Breast epithelium (tissue), 4 donors: ENCODE results near the gene SAMD3. TPM values are rescaled to one million over a fixed set of nuclear protein-coding genes. Genes with fewer than 3 reads are reported as not detected.

Experiments
- DNase-seq, 2 donors: peaks; one replicate each; pipeline ENCODE4 v3.0.0-alpha.2; 2019; ENCODE audit warnings: low spot score in 2 of 2
- H3K27ac ChIP-seq, 2 donors: fragments of 200-600 bp; sonication (generic) in 1 of 2; one replicate each; pipeline ENCODE4 v1.5.1; 2016 to 2019; ENCODE audit warnings: mild to moderate bottlenecking in 1 of 2
- H3K27me3 ChIP-seq, 2 donors: fragments of 200-600 bp; sonication (generic) in 1 of 2; one replicate each; pipeline versions ENCODE4 v1.5.1 to v1.6.0; 2017 to 2019; ENCODE audit warnings: control low read depth in 1 of 2, mild to moderate bottlenecking in 1 of 2
- H3K36me3 ChIP-seq: fragments of 200-600 bp; one replicate; pipeline ENCODE4 v1.5.1; 2019
- H3K4me1 ChIP-seq, 2 donors: fragments of 200-600 bp; sonication (generic); one replicate each; pipeline ENCODE4 v1.5.1; 2016 to 2019; ENCODE audit warnings: control low read depth in 1 of 2
- H3K4me3 ChIP-seq, 3 donors: fragments of 200-600 bp; sonication (generic); 1 replicate in 2 of 3; 2 replicates in 1 of 3; pipeline ENCODE4 v1.5.1; 2016 to 2019; ENCODE audit warnings: mild to moderate bottlenecking in 3 of 3, moderate library complexity in 2 of 3
- H3K9me3 ChIP-seq, 2 donors: fragments of 200-600 bp; sonication (generic) in 1 of 2; one replicate each; pipeline ENCODE4 v1.5.1; 2016 to 2019; ENCODE audit warnings: control low read depth in 1 of 2
- POLR2A ChIP-seq: fragments of 450-650 bp; IDR thresholded peaks from one replicate; pipeline ENCODE4 v1.6.1; 2016; ENCODE audit warnings: antibody characterized with exemption, mild to moderate bottlenecking, moderate library complexity
- POLR2AphosphoS5 ChIP-seq, 3 donors: sonication (generic); formaldehyde crosslinking; IDR thresholded peaks; one replicate each; pipeline ENCODE4 v1.6.1; 2017; ENCODE audit warnings: antibody characterized with exemption in 3 of 3
- intact Hi-C: fragments of 100-400 bp; cut with DNase I; formaldehyde crosslinking; loops from one replicate; pipeline ENCODE4 v1.15.1; 2023; ENCODE audit warnings: low total_unique reads
- total RNA-seq, 3 donors: library from RNA; depleted of rRNA; stranded (reverse); fragments of >200 nt; gene quantifications; one replicate each; pipeline ENCODE4 v1.1.0, GENCODE V29; 2016
- TF ChIP-seq, protein P1 (sequence below), 3 donors: fragments of 450-650 bp; IDR thresholded peaks; one replicate each; pipeline ENCODE4 v1.5.1; 2016 to 2017; ENCODE audit warnings: antibody characterized with exemption in 3 of 3, mild to moderate bottlenecking in 3 of 3, moderate library complexity in 3 of 3

SAMD3 gene
- total RNA-seq, 3 donors from 2014 or later, result 0.33 to 2.1 (median 1.2) TPM

DNA sequence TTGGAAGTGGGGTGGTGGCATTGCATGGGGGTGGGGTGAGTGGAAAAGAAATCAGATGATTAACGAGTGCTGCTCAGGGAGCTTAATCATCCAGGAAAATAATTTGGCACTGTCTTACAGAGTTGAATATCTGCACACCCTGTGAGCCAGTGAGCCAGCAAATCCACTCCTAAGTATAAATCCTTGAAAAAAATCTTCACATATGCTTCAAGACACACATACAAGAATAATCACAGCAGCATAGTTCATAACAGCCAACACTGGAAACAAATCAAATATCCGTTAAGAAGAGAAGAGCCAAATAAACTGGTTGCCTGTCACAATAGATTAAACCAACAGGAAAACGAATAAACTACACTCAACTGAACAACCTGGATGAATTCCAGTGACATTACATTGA, 62.8 kb downstream of the SAMD3 start:
- H3K27ac ChIP-seq, result no peak overlapping the region
- H3K4me3 ChIP-seq, result no peak overlapping the region
- TF ChIP-seq POLR2A (no peak), POLR2AphosphoS5 (IDR thresholded peaks at IDR 0.05) (no peak)
- TF ChIP-seq, protein P1, sequence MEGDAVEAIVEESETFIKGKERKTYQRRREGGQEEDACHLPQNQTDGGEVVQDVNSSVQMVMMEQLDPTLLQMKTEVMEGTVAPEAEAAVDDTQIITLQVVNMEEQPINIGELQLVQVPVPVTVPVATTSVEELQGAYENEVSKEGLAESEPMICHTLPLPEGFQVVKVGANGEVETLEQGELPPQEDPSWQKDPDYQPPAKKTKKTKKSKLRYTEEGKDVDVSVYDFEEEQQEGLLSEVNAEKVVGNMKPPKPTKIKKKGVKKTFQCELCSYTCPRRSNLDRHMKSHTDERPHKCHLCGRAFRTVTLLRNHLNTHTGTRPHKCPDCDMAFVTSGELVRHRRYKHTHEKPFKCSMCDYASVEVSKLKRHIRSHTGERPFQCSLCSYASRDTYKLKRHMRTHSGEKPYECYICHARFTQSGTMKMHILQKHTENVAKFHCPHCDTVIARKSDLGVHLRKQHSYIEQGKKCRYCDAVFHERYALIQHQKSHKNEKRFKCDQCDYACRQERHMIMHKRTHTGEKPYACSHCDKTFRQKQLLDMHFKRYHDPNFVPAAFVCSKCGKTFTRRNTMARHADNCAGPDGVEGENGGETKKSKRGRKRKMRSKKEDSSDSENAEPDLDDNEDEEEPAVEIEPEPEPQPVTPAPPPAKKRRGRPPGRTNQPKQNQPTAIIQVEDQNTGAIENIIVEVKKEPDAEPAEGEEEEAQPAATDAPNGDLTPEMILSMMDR (IDR thresholded peaks at IDR 0.05), result no peak
- H3K27me3 ChIP-seq, result no peaks in the 10 kb centered on the region
- intact Hi-C loops, result no loop called here
- H3K36me3 ChIP-seq, result no peaks in the 10 kb centered on the region
- no peaks in the 10 kb centered on the region for H3K9me3 ChIP-seq
- H3K4me1 ChIP-seq, result no peaks in the 10 kb centered on the region
- no peak for DNase-seq

DNA sequence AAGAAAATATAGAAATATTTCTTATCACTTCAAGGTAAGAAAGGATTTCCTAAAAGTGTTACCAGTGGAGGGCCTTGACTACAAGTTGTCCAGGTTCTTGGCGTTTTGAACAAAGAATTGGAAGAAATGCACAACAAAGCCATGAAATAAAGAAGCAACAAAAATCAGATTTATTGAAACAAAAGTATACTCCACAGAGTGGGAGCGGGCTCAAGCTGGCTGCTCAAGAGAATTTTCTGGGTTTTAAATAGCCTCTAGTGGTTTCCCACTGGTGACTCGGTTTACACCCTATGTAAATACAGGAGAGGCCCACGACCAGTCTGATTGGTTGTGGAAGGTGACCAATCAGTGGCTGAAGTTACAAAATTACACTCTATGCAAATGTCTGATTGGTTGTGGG, 64.2 kb downstream of the SAMD3 start:
- no peak for TF ChIP-seq POLR2A
- TF ChIP-seq, protein P1 (IDR thresholded peaks at IDR 0.05), result no peak
- no peak for TF ChIP-seq POLR2AphosphoS5 (IDR thresholded peaks at IDR 0.05)
- H3K9me3 ChIP-seq, result no peaks in the 10 kb centered on the region
- intact Hi-C loops, result no loop called here
- H3K36me3 ChIP-seq, result no peaks in the 10 kb centered on the region
- no peak overlapping the region for H3K4me3 ChIP-seq
- H3K27me3 ChIP-seq, result no peaks in the 10 kb centered on the region
- no peaks in the 10 kb centered on the region for H3K4me1 ChIP-seq
- no peak for DNase-seq
- no peak overlapping the region for H3K27ac ChIP-seq

DNA sequence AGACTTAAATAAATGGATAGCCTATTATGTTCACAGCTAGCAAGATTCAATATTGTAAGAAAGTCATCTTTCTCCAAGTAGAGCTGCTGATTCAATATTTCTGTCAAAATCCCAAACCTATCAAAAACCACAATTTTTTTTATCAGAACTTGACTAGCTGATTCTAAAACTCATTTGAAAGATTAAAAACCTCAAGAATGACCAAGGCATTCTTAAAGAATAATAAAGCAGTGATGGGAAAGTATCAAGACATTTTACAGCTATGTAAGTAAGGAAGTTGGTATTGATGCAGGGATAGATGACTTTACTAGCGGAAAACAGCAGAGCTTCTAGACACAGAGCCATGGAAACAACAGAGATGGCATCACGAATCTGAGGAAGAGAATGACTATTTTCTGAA, 64.7 kb downstream of the SAMD3 start:
- H3K27me3 ChIP-seq, result no peaks in the 10 kb centered on the region
- H3K4me3 ChIP-seq, result no peak overlapping the region
- no peaks in the 10 kb centered on the region for H3K4me1 ChIP-seq
- H3K27ac ChIP-seq, result no peak overlapping the region
- TF ChIP-seq POLR2A (no peak), POLR2AphosphoS5 (IDR thresholded peaks at IDR 0.05) (no peak)
- TF ChIP-seq, protein P1 (IDR thresholded peaks at IDR 0.05), result no peak
- DNase-seq, result no peak
- no peaks in the 10 kb centered on the region for H3K36me3 ChIP-seq
- intact Hi-C loops, result no loop called here
- no peaks in the 10 kb centered on the region for H3K9me3 ChIP-seq

DNA sequence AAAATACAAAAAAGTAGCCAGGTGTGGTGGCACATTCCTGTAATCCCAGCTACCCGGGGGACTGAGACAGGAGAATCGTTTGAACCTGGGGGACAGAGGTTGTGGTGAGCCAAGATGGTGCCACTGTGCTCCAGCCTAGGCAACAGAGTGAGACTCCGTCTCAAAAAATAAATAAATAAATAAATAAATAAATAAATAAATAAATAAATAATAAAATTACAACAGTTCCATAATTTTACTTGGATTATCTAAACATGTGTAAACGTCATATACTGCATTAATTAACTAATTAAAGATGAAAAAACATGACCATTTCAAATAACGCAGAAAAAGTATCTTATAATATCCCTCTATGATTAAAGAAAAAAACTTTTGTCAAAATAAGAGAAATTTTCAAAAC, 65.8 kb downstream of the SAMD3 start:
- Histone ChIP-seq H3K4me3 (no peak overlapping the region), H3K27me3 (no peaks in the 10 kb centered on the region), H3K9me3 (no peaks in the 10 kb centered on the region), H3K27ac (no peak overlapping the region), H3K4me1 (no peaks in the 10 kb centered on the region), H3K36me3 (no peaks in the 10 kb centered on the region)
- no peak for DNase-seq
- no peak for TF ChIP-seq POLR2AphosphoS5 (IDR thresholded peaks at IDR 0.05)
- TF ChIP-seq, protein P1 (IDR thresholded peaks at IDR 0.05), result no peak
- TF ChIP-seq POLR2A, result no peak
- intact Hi-C loops, result loop anchor here (2.0 kb wide), 1 partner anchor 42 kb away; no protein-coding TSS in a partner anchor

DNA sequence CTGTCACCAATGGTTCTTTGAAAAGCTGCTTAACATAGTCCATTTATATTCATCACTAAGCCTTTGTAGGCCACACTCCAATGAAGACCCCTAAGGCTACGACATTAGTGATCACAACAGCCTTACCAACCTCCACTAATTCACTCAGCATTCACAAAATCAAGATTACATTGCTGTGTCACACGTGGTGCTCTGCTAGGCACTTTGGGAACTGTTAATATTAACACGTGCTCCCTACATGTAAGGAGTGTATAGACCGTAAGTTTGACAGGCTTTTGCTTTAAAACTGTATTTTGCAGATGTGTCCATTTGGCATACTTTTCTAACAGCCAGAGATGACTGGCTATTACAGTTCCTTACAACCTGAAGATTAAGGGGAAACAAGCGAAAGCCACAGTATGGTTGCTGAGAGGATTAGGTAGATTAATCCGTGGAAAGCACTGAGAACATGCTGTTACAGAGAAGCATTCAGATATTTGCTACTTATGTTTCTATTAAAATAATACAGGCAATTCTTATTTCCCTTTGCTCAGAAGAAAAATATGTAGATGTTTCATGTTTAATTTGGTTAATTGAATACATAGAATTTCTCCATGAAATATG, 69.7 kb downstream of the SAMD3 start:
- no peak for DNase-seq
- H3K9me3 ChIP-seq, result no peaks in the 10 kb centered on the region
- no peaks in the 10 kb centered on the region for H3K4me1 ChIP-seq
- no peaks in the 10 kb centered on the region for H3K27me3 ChIP-seq
- no peak overlapping the region for H3K4me3 ChIP-seq
- intact Hi-C loops, result no loop called here
- H3K36me3 ChIP-seq, result no peaks in the 10 kb centered on the region
- no peak overlapping the region for H3K27ac ChIP-seq
- TF ChIP-seq, protein P1 (IDR thresholded peaks at IDR 0.05), result no peak
- TF ChIP-seq POLR2AphosphoS5 (IDR thresholded peaks at IDR 0.05), result no peak
- no peak for TF ChIP-seq POLR2A
